OCI-LY1 (cell line): ENCODE data around the gene CELSR3.

Experiments
- H2AFZ ChIP-seq: fragments of 200-600 bp; sonication (generic), shearing (Covaris generic); 2 replicates; pipeline ENCODE4 v1.6.0; 2014; ENCODE audit warnings: antibody characterized with exemption, mild to moderate bottlenecking, low read length
- H3F3A ChIP-seq: fragments of 200-600 bp; sonication (generic), shearing (Covaris generic); 2 replicates; pipeline ENCODE4 v1.6.0; 2014; ENCODE audit warnings: mild to moderate bottlenecking, antibody characterized with exemption, low read length, moderate library complexity; ENCODE audit not compliant: insufficient read depth
- H3K27ac ChIP-seq: fragments of 200-600 bp; sonication (generic); 2 replicates; pipeline ENCODE4 v1.5.1; 2014; ENCODE audit warnings: low read length, mixed run types, mild to moderate bottlenecking, low read depth; ENCODE audit not compliant: poor library complexity, severe bottlenecking
- H3K27me3 ChIP-seq: fragments of 200-600 bp; sonication (generic); 2 replicates; pipeline ENCODE4 v1.6.0; 2014; ENCODE audit warnings: antibody characterized with exemption, mild to moderate bottlenecking, low read length, moderate library complexity; ENCODE audit not compliant: insufficient read depth
- H3K36me3 ChIP-seq: fragments of 200-600 bp; sonication (generic); 2 replicates; pipeline ENCODE4 v1.6.1; 2014; ENCODE audit warnings: mild to moderate bottlenecking, antibody characterized with exemption, low read length, moderate library complexity, mixed read lengths; ENCODE audit not compliant: insufficient read depth
- H3K4me1 ChIP-seq: fragments of 200-600 bp; sonication (generic); 2 replicates; pipeline ENCODE4 v1.5.1; 2014; ENCODE audit warnings: mild to moderate bottlenecking, low read length, moderate library complexity; ENCODE audit not compliant: insufficient read depth, severe bottlenecking
- H3K4me2 ChIP-seq: fragments of 200-600 bp; sonication (generic), shearing (Covaris generic); 2 replicates; pipeline ENCODE4 v1.6.1; 2014; ENCODE audit warnings: low read length
- H3K4me3 ChIP-seq: fragments of 200-600 bp; sonication (generic); 2 replicates; pipeline ENCODE4 v1.5.1; 2014; ENCODE audit warnings: low read length, low read depth, mild to moderate bottlenecking, mixed read lengths; ENCODE audit not compliant: poor library complexity, severe bottlenecking
- H3K79me2 ChIP-seq: fragments of 200-600 bp; shearing (Covaris generic); 2 replicates; pipeline ENCODE4 v1.6.1; 2016; ENCODE audit warnings: mixed run types, low read length, mixed read lengths; ENCODE audit not compliant: insufficient read depth
- H3K9ac ChIP-seq: fragments of 200-600 bp; sonication (generic), shearing (Covaris generic); 2 replicates; pipeline ENCODE4 v1.6.1; 2014; ENCODE audit warnings: mild to moderate bottlenecking, low read length, mixed read lengths
- H3K9me2 ChIP-seq: fragments of 200-600 bp; sonication (generic), shearing (Covaris generic); 2 replicates; pipeline ENCODE4 v1.6.1; 2014; ENCODE audit warnings: low read depth, mild to moderate bottlenecking, low read length, mixed read lengths
- H3K9me3 ChIP-seq: fragments of 200-600 bp; shearing (Covaris generic); 2 replicates; pipeline ENCODE4 v1.6.1; 2014; ENCODE audit warnings: low read length, mixed read lengths
- H4K20me1 ChIP-seq: fragments of 200-600 bp; sonication (generic), shearing (Covaris generic); 2 replicates; pipeline ENCODE4 v1.6.0; 2016; ENCODE audit warnings: mild to moderate bottlenecking, low read length; ENCODE audit not compliant: insufficient read depth
- EZH2 ChIP-seq: fragments of 200-600 bp; sonication (generic), shearing (Covaris generic); IDR thresholded peaks from 2 replicates; pipeline ENCODE4 v1.8.0; 2017; ENCODE audit warnings: borderline replicate concordance, mixed run types, mild to moderate bottlenecking, antibody characterized with exemption, low read length, moderate library complexity, mixed read lengths
- TF ChIP-seq, protein P1 (sequence below): fragments of 200-600 bp; sonication (generic), shearing (Covaris generic); IDR thresholded peaks from 2 replicates; pipeline ENCODE4 v1.5.1; 2017; ENCODE audit warnings: mild to moderate bottlenecking, antibody characterized with exemption, low read length, moderate library complexity, mixed read lengths

The CELSR3 gene

DNA sequence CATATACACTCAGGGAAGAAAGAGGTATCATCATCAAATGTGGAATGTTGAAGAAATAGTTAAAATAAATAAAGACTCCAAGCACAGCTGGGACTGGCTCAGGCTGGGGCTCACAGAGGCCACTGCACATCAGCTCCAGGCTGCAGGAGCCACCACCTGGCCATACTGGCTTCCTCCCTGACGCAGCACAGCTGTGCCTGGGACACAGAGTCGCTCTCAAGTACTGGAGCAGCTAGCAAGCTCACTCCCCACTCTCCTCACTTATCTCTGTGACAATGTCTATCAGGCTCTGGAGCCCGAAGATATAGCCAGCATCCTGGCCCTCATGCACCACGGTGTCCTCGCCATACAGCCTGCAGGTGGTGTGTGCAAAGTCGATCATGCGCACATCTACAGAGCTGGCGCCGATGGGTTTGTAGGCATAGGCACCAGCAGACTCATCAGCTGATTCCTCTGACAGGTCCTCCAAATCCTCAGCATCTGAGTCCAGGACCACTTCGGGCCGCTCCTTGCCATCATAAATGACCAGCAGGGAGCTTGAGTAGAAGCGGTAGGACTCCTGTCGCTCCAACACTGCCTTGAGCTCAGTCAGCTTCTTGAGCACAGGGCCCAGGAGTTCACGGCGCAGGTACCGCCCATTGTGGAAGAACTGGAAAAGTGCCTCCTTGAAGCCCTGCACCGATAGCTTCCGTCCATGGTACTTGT lies 25.5 kb upstream of the CELSR3 start:
- Histone ChIP-seq H3K9me3 (no peaks in the 10 kb centered on the region), H3K9ac (no peak overlapping the region), H4K20me1 (no peaks in the 10 kb centered on the region), H3K4me2 (no peak overlapping the region), H3K9me2 (no peaks in the 10 kb centered on the region), H3K79me2 (peaks cover 7% of the 10 kb centered on the region), H3K4me3 (no peak overlapping the region), H2AFZ (no peak overlapping the region), H3K4me1 (peaks cover 24% of the 10 kb centered on the region), H3K27ac (no peak overlapping the region), H3K27me3 (no peaks in the 10 kb centered on the region), H3K36me3 (peaks cover 59% of the 10 kb centered on the region), H3F3A (peaks cover 10% of the 10 kb centered on the region; the same call in 1 of the 2 replicates)
- no peak for TF ChIP-seq EZH2
- TF ChIP-seq, protein P1, sequence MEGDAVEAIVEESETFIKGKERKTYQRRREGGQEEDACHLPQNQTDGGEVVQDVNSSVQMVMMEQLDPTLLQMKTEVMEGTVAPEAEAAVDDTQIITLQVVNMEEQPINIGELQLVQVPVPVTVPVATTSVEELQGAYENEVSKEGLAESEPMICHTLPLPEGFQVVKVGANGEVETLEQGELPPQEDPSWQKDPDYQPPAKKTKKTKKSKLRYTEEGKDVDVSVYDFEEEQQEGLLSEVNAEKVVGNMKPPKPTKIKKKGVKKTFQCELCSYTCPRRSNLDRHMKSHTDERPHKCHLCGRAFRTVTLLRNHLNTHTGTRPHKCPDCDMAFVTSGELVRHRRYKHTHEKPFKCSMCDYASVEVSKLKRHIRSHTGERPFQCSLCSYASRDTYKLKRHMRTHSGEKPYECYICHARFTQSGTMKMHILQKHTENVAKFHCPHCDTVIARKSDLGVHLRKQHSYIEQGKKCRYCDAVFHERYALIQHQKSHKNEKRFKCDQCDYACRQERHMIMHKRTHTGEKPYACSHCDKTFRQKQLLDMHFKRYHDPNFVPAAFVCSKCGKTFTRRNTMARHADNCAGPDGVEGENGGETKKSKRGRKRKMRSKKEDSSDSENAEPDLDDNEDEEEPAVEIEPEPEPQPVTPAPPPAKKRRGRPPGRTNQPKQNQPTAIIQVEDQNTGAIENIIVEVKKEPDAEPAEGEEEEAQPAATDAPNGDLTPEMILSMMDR, result no peak

DNA sequence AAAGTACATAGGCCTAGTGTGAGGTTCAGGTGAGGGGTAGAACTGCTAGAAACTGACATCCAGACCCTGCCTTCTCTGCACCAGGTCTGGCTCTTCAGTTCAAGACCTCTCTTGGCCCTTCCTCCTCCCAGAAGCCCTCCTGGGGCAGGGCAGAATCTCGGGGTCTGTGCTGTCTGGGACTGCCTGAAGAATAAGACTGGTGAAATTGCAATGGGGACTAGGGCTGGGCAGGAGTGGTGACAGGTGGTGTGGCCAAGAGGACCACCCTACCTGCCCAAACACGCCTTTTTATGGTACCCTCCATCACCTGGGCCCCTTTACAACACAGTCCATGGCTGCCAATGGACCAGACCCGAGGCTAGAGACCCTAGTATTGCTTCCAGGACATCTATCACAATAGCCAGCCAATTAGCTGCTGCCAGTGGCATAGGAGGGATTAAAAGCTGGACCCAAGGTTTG lies 24.6 kb upstream of the CELSR3 start:
- Histone ChIP-seq H3K9me2 (no peaks in the 10 kb centered on the region), H3K27me3 (no peaks in the 10 kb centered on the region), H3K27ac (no peak overlapping the region), H3K4me1 (peaks cover 24% of the 10 kb centered on the region), H3K9me3 (no peaks in the 10 kb centered on the region), H3F3A (peaks cover 10% of the 10 kb centered on the region; the same call in 1 of the 2 replicates), H2AFZ (no peak overlapping the region), H3K79me2 (peaks cover 7% of the 10 kb centered on the region), H3K9ac (no peak overlapping the region; the same call in 1 of the 2 replicates), H3K4me3 (no peak overlapping the region), H3K36me3 (peaks cover 56% of the 10 kb centered on the region), H3K4me2 (no peak overlapping the region), H4K20me1 (no peaks in the 10 kb centered on the region)
- TF ChIP-seq EZH2, result no peak
- TF ChIP-seq, protein P1, result no peak

DNA sequence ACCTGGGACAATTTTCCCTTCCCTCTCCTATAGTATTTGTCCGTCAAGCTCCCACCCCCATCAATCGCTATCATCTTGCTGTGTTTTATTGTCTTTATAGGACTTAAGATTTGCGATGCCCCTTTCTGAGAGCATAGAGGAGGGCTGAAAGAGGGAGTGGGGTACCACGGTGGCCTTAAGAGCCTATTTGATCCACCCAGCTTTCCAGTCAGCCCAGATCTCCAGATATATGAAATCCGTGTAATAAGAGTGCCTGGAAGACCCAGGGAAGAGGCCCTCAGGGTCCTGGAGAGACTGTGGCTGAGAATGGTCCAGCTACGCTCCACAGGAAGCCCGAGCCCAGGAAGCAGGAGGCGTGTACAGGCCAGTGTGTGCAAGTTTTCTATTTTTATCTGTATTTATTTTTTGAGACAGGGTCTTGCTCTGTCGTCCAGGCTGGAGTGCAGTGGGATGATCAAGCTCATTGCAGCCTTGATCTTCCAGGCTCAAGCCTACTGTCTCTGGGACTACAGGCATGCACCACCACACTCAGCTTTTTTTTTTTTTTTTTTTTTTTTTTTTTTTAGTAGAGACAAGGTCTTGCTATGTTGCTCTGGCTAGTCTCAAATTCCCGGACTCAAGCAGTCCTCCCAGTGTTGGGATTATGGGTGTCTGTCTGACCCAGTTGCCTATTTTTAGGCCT lies 24.0 kb upstream of the CELSR3 start:
- Histone ChIP-seq H3K9ac (peak overlapping the region; percentile 77; the same call in 1 of the 2 replicates), H3K36me3 (peaks cover 56% of the 10 kb centered on the region), H3K27me3 (no peaks in the 10 kb centered on the region), H3K9me3 (no peaks in the 10 kb centered on the region), H4K20me1 (no peaks in the 10 kb centered on the region), H3K9me2 (no peaks in the 10 kb centered on the region), H3K4me1 (peaks cover 24% of the 10 kb centered on the region), H3K27ac (peak overlapping the region; percentile 83), H3F3A (peaks cover 10% of the 10 kb centered on the region; the same call in 1 of the 2 replicates), H3K4me3 (peak overlapping the region; percentile 72), H3K4me2 (peak overlapping the region; percentile 99), H3K79me2 (peaks cover 7% of the 10 kb centered on the region), H2AFZ (no peak overlapping the region)
- TF ChIP-seq, protein P1, result no peak
- no peak for TF ChIP-seq EZH2
